HCT116 (cell line): ENCODE data around the gene LCN10. TPM values are rescaled to one million over a fixed set of nuclear protein-coding genes. Genes with fewer than 3 reads are reported as not detected.

Source experiments
- ATAC-seq: fragments of 200-7000 bp; cut with Tn5 transposase; 2 replicates; pipeline ENCODE4 v1.9.1; 2020; ENCODE audit warnings: mild to moderate bottlenecking, moderate library complexity
- BruUV-seq: library from RNA; stranded (reverse); fragments of 400-500 nt; replicated peaks from 2 replicates; lab custom pipeline; 2021; lab: Mats Ljungman, UMichigan
- CTCF ChIA-PET: fragments of 300-600 bp; sonication (Branson Sonifier 250); formaldehyde crosslinking; loops from one replicate; lab custom pipeline; 2021; ENCODE audit warnings: antibody characterized with exemption; lab: Charles Lee
- POLR2A ChIA-PET: fragments of 300-600, 350-600 bp; sonication (Branson Sonifier 250); formaldehyde crosslinking; loops from one replicate; lab custom pipeline; 2021; ENCODE audit warnings: antibody characterized with exemption; lab: Charles Lee
- RAD21 ChIA-PET, 2 experiments: fragments of 300-600 bp; sonication (Branson Sonifier 250); formaldehyde crosslinking; loops; one replicate each; lab custom pipeline; 2023; ENCODE audit warnings: low total read pairs in 2 of 2; ENCODE audit not compliant: uncharacterized antibody in 2 of 2, unreplicated experiment in 2 of 2, low non-redundant PET in 1 of 2; lab: Charles Lee
- DNase-seq: peaks from one replicate; pipeline ENCODE4 v3.0.0-alpha.2; 2010; ENCODE audit warnings: low read depth, low spot score
- H2AFZ ChIP-seq: fragments of 200-600 bp; shearing (Covaris generic), sonication (generic); 2 replicates; pipeline ENCODE4 v1.6.1; 2017; ENCODE audit warnings: low read depth, mixed run types, mixed read lengths, antibody characterized with exemption, low read length; ENCODE audit not compliant: poor library complexity, severe bottlenecking
- H3K27ac ChIP-seq: 2 replicates; pipeline ENCODE4 v1.5.1; 2012; ENCODE audit warnings: low read depth, low read length
- H3K27me3 ChIP-seq: fragments of 200-600 bp; sonication (generic); 2 replicates; pipeline ENCODE4 v1.6.1; 2016; ENCODE audit warnings: mixed run types, low read length, mixed read lengths; ENCODE audit not compliant: insufficient read depth
- H3K36me3 ChIP-seq, 2 experiments: fragments of 200-500 bp in 1 of 2; fragments of 200-600 bp in 1 of 2; sonication (Bioruptor generic) in 1 of 2; sonication (generic) in 1 of 2; 2 replicates each; pipeline versions ENCODE4 v1.5.1 to v1.6.1; 2014 to 2016; ENCODE audit warnings: low read length in 2 of 2, inconsistent platforms in 1 of 2, mixed read lengths in 1 of 2, mixed run types in 1 of 2; ENCODE audit not compliant: insufficient read depth in 2 of 2, control insufficient read depth in 1 of 2
- H3K4me1 ChIP-seq, 2 experiments: fragments of 200-600 bp in 1 of 2; sonication (generic) in 1 of 2; 2 replicates each; pipeline versions ENCODE4 v1.5.1 to v1.6.1; 2012 to 2017; ENCODE audit warnings: low read length in 2 of 2, inconsistent platforms in 1 of 2, mild to moderate bottlenecking in 1 of 2, mixed read lengths in 1 of 2, mixed run types in 1 of 2, moderate library complexity in 1 of 2; ENCODE audit not compliant: insufficient read depth in 2 of 2, control insufficient read depth in 1 of 2
- H3K4me2 ChIP-seq: fragments of 200-600 bp; sonication (generic); 2 replicates; pipeline ENCODE4 v1.6.1; 2017; ENCODE audit warnings: mixed run types, low read length, mixed read lengths
- H3K4me3 ChIP-seq, 2 experiments: fragments of 200-600 bp in 1 of 2; sonication (generic) in 1 of 2; replicated peaks in 1 of 2; 2 replicates each; pipeline ENCODE4 v1.5.1; 2011 to 2016; ENCODE audit warnings: low read length in 2 of 2, control low read depth in 1 of 2, low read depth in 1 of 2, mild to moderate bottlenecking in 1 of 2, mixed read lengths in 1 of 2, mixed run types in 1 of 2
- H3K79me2 ChIP-seq: fragments of 200-600 bp; sonication (generic); 2 replicates; pipeline ENCODE4 v1.6.1; 2017; ENCODE audit warnings: mild to moderate bottlenecking, mixed run types, low read length, moderate library complexity, mixed read lengths; ENCODE audit not compliant: insufficient read depth
- H3K9ac ChIP-seq: fragments of 200-600 bp; sonication (generic); 2 replicates; pipeline ENCODE4 v1.6.1; 2016; ENCODE audit warnings: low read length, mixed read lengths
- H3K9me2 ChIP-seq: fragments of 200-600 bp; sonication (generic), shearing (Covaris generic); 2 replicates; pipeline ENCODE4 v1.6.1; 2017; ENCODE audit warnings: mixed run types, mild to moderate bottlenecking, moderate library complexity; ENCODE audit not compliant: insufficient read depth
- H3K9me3 ChIP-seq, 2 experiments: fragments of 200-500 bp in 1 of 2; fragments of 200-600 bp in 1 of 2; sonication (Bioruptor generic) in 1 of 2; sonication (generic) in 1 of 2; 2 replicates each; pipeline ENCODE4 v1.6.1; 2014 to 2017; ENCODE audit warnings: low read length in 2 of 2, mixed read lengths in 2 of 2, inconsistent platforms in 1 of 2, low read depth in 1 of 2, mild to moderate bottlenecking in 1 of 2, mixed run types in 1 of 2, moderate library complexity in 1 of 2; ENCODE audit not compliant: control insufficient read depth in 1 of 2, insufficient read depth in 1 of 2
- H4K20me1 ChIP-seq: fragments of 200-600 bp; sonication (generic), shearing (Covaris generic); 2 replicates; pipeline ENCODE4 v1.6.1; 2017; ENCODE audit warnings: mixed run types, mild to moderate bottlenecking, moderate library complexity; ENCODE audit not compliant: insufficient read depth
- ATF3 ChIP-seq: IDR thresholded peaks from 2 replicates; pipeline ENCODE4 v1.6.1; 2012
- CBX3 ChIP-seq: IDR thresholded peaks from 2 replicates; pipeline ENCODE4 v1.6.1; 2012; ENCODE audit warnings: low read depth
- CEBPB ChIP-seq: IDR thresholded peaks from 2 replicates; pipeline ENCODE4 v1.6.1; 2012; ENCODE audit warnings: low read depth
- EGR1 ChIP-seq: IDR thresholded peaks from 2 replicates; pipeline ENCODE4 v1.6.1; 2012; ENCODE audit warnings: low read depth
- ELF1 ChIP-seq: IDR thresholded peaks from 2 replicates; pipeline ENCODE4 v1.6.1; 2012; ENCODE audit warnings: low read depth, borderline replicate concordance
- EZH2phosphoT487 ChIP-seq: fragments of 200-600 bp; IDR thresholded peaks from 2 replicates; pipeline ENCODE4 v1.6.1; 2018; ENCODE audit warnings: antibody characterized with exemption, borderline replicate concordance
- FOSL1 ChIP-seq: IDR thresholded peaks from 2 replicates; pipeline ENCODE4 v1.6.1; 2012; ENCODE audit warnings: low read depth
- JUND ChIP-seq: IDR thresholded peaks from 2 replicates; pipeline ENCODE4 v1.6.1; 2012
- MAX ChIP-seq: IDR thresholded peaks from 2 replicates; pipeline ENCODE4 v1.6.1; 2012
- POLR2A ChIP-seq: IDR thresholded peaks from 2 replicates; pipeline ENCODE4 v1.7.0; 2011; ENCODE audit warnings: borderline replicate concordance; ENCODE audit not compliant: insufficient read depth, insufficient read length; ENCODE audit errors: extremely low read depth
- POLR2AphosphoS5 ChIP-seq: IDR thresholded peaks from 2 replicates; pipeline ENCODE4 v1.6.1; 2011; ENCODE audit warnings: mild to moderate bottlenecking, low read depth, low read length, moderate library complexity
- RAD21 ChIP-seq: IDR thresholded peaks from 2 replicates; pipeline ENCODE4 v1.6.1; 2012; ENCODE audit warnings: low read depth, mild to moderate bottlenecking
- REST ChIP-seq: IDR thresholded peaks from 2 replicates; pipeline ENCODE4 v1.6.1; 2012; ENCODE audit warnings: low read depth
- SIN3A ChIP-seq: IDR thresholded peaks from 2 replicates; pipeline ENCODE4 v1.6.1; 2012; ENCODE audit warnings: low read depth
- SP1 ChIP-seq: IDR thresholded peaks from 2 replicates; pipeline ENCODE4 v1.6.1; 2012; ENCODE audit warnings: low read depth
- SRF ChIP-seq: IDR thresholded peaks from 2 replicates; pipeline ENCODE4 v1.6.1; 2012; ENCODE audit warnings: low read depth
- TCF7L2 ChIP-seq: IDR thresholded peaks from 2 replicates; pipeline ENCODE4 v1.7.0; 2011; ENCODE audit warnings: borderline replicate concordance, inconsistent platforms; ENCODE audit not compliant: insufficient read depth, insufficient read length; ENCODE audit errors: extremely low read depth
- YY1 ChIP-seq: IDR thresholded peaks from 2 replicates; pipeline ENCODE4 v1.6.1; 2011; ENCODE audit warnings: low read length, low read depth, moderate library complexity, mild to moderate bottlenecking; ENCODE audit not compliant: insufficient replicate concordance; ENCODE audit errors: extremely low read depth
- ZFX ChIP-seq: fragments of 450-650 bp; IDR thresholded peaks from 2 replicates; pipeline ENCODE4 v1.6.1; 2017
- ZNF274 ChIP-seq: fragments of 200-500 bp; sonication (Bioruptor generic); IDR thresholded peaks from 2 replicates; pipeline ENCODE4 v1.6.1; 2014; ENCODE audit warnings: mild to moderate bottlenecking, low read depth, low read length, inconsistent platforms
- intact Hi-C: fragments of 100-400 bp; cut with micrococcal nuclease; formaldehyde crosslinking; loops from 2 replicates; pipeline ENCODE4 v1.10.0; 2022
- total RNA-seq: library from RNA; stranded (reverse); gene quantifications from one replicate; pipeline ENCODE4 v1.2.1, GENCODE V29; 2021; ENCODE audit not compliant: unreplicated experiment

LCN10 gene
- total RNA-seq, 1 experiment from 2014 or later = not detected

- no peaks in the 10 kb centered on the region for H3K79me2 ChIP-seq
- RAD21 ChIA-PET = no interaction called here
- POLR2A ChIA-PET = no interaction called here
- no peak within 1 kb of the TSS for H2AFZ ChIP-seq
- H4K20me1 ChIP-seq = no peaks in the 10 kb centered on the region
- CTCF ChIA-PET = no interaction called here
- H3K36me3 ChIP-seq = no peaks in the 10 kb centered on the region
- DNase-seq (no peak), ATAC-seq (no peak)
- TF ChIP-seq EZH2phosphoT487 (no peak), MAX (no peak), ZNF274 (no peak), CEBPB (no peak), ATF3 (no peak), JUND (no peak), SP1 (no peak), FOSL1 (no peak), POLR2AphosphoS5 (no peak), SRF (no peak), ELF1 (no peak), CBX3 (no peak), EGR1 (no peak), POLR2A (no peak), YY1 (no peak), RAD21 (no peak), ZFX (no peak), REST (no peak), SIN3A (no peak), TCF7L2 (no peak)
- H3K9ac ChIP-seq = no peak within 1 kb of the TSS
- H3K9me3 ChIP-seq = no peaks in the 10 kb centered on the region
- no peak within 1 kb of the TSS; the same call in 1 of the 2 replicates for H3K27ac ChIP-seq
- H3K9me2 ChIP-seq = no peaks in the 10 kb centered on the region
- intact Hi-C loops = no loop called here
- no peaks in the 10 kb centered on the region for H3K27me3 ChIP-seq
- H3K4me1 ChIP-seq = peaks cover 13 to 30% of the 10 kb centered on the region in 2 experiments; a peak in 3 of 4 replicates
- no peak within 1 kb of the TSS for H3K4me3 ChIP-seq
- no peak within 1 kb of the TSS for H3K4me2 ChIP-seq
- no TSS peak for BruUV-seq
These were observed 21.7 kb upstream of the LCN10 start, which contains the start of gene LCN15 for GRCh38 chr9:136764301-136764891. Gene LCN15 (minus strand): TSS chr9:136764518. CDS start chr9:136764488, 30 bp downstream.
